IPS DF 4.7 (cell line): Measurements from ENCODE around the gene USP17L29.
"Not testable (repeated sequence)": the region's sequence is repeated elsewhere in the genome, so short reads cannot be mapped to it uniquely, and the experiment has no call there.

Experiments
- DNase-seq: peaks from one replicate; pipeline ENCODE4 v3.0.0-alpha.2; 2013; ENCODE audit warnings: low spot score; ENCODE audit errors: extremely low read depth

Gene USP17L29, protein sequence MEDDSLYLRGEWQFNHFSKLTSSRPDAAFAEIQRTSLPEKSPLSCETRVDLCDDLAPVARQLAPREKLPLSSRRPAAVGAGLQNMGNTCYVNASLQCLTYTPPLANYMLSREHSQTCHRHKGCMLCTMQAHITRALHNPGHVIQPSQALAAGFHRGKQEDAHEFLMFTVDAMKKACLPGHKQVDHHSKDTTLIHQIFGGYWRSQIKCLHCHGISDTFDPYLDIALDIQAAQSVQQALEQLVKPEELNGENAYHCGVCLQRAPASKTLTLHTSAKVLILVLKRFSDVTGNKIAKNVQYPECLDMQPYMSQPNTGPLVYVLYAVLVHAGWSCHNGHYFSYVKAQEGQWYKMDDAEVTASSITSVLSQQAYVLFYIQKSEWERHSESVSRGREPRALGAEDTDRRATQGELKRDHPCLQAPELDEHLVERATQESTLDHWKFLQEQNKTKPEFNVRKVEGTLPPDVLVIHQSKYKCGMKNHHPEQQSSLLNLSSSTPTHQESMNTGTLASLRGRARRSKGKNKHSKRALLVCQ

DNA sequence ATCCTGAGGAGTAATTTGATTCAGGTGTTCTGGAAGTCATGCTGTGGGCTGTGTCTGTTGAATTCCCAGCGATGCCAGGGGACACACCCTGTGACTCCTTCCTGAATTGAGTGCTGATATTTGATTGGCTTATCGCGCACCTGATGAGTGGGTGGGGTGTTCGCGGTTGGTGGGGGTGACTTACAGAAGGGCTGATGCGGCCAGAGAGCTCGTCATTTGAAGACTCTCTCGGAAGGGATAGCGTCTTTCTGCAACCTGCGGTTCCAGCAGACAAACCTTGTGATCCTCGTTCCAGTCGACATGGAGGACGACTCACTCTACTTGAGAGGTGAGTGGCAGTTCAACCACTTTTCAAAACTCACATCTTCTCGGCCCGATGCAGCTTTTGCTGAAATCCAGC is at the start of gene USP17L29:
USP17L29 (plus strand) TSS at position 301 of the 400 bp plus-strand sequence; CDS start at position 301, 0 bp downstream.
- not testable (repeated sequence) for DNase-seq

DNA sequence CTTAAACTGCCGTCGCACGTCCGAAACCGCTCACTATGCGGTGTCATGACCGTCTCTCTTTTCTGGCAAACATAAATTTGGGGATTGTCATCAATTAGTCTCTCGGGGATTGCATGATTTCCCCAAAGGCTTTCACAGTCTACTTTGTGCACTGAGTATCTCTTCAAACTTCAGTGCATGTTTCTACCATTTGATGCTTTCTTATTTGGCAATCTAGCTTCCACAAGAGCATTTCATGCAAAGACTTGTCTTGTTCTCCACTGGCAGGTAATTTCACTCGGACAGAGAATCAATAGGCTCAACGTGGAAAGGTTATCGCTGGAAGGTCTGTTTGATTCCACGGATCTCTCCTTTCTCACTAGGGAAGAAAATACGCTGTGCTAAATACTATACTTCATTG is 29.2 kb upstream of the USP17L29 start:
- not testable (repeated sequence) for DNase-seq

DNA sequence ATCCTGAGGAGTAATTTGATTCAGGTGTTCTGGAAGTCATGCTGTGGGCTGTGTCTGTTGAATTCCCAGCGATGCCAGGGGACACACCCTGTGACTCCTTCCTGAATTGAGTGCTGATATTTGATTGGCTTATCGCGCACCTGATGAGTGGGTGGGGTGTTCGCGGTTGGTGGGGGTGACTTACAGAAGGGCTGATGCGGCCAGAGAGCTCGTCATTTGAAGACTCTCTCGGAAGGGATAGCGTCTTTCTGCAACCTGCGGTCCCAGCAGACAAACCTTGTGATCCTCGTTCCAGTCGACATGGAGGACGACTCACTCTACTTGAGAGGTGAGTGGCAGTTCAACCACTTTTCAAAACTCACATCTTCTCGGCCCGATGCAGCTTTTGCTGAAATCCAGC is 28.6 kb upstream of the USP17L29 start, which contains the start of gene USP17L24:
USP17L24 (plus strand) TSS at position 301 of the 400 bp plus-strand sequence; CDS start at position 301, 0 bp downstream.
- DNase-seq = not testable (repeated sequence)

DNA sequence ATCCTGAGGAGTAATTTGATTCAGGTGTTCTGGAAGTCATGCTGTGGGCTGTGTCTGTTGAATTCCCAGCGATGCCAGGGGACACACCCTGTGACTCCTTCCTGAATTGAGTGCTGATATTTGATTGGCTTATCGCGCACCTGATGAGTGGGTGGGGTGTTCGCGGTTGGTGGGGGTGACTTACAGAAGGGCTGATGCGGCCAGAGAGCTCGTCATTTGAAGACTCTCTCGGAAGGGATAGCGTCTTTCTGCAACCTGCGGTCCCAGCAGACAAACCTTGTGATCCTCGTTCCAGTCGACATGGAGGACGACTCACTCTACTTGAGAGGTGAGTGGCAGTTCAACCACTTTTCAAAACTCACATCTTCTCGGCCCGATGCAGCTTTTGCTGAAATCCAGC is 23.8 kb upstream of the USP17L29 start, which contains the start of gene USP17L25:
USP17L25 (plus strand) TSS at position 301 of the 400 bp plus-strand sequence; CDS start at position 301, 0 bp downstream.
- DNase-seq = not testable (repeated sequence)

DNA sequence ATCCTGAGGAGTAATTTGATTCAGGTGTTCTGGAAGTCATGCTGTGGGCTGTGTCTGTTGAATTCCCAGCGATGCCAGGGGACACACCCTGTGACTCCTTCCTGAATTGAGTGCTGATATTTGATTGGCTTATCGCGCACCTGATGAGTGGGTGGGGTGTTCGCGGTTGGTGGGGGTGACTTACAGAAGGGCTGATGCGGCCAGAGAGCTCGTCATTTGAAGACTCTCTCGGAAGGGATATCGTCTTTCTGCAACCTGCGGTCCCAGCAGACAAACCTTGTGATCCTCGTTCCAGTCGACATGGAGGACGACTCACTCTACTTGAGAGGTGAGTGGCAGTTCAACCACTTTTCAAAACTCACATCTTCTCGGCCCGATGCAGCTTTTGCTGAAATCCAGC is 19.1 kb upstream of the USP17L29 start, which contains the start of gene USP17L26:
USP17L26 (plus strand) TSS at position 301 of the 400 bp plus-strand sequence; CDS start at position 301, 0 bp downstream.
- DNase-seq = not testable (repeated sequence)

DNA sequence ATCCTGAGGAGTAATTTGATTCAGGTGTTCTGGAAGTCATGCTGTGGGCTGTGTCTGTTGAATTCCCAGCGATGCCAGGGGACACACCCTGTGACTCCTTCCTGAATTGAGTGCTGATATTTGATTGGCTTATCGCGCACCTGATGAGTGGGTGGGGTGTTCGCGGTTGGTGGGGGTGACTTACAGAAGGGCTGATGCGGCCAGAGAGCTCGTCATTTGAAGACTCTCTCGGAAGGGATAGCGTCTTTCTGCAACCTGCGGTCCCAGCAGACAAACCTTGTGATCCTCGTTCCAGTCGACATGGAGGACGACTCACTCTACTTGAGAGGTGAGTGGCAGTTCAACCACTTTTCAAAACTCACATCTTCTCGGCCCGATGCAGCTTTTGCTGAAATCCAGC is 14.3 kb upstream of the USP17L29 start, which contains the start of gene USP17L5:
USP17L5 (plus strand) TSS at position 301 of the 400 bp plus-strand sequence; CDS start at position 301, 0 bp downstream.
- not testable (repeated sequence) for DNase-seq

DNA sequence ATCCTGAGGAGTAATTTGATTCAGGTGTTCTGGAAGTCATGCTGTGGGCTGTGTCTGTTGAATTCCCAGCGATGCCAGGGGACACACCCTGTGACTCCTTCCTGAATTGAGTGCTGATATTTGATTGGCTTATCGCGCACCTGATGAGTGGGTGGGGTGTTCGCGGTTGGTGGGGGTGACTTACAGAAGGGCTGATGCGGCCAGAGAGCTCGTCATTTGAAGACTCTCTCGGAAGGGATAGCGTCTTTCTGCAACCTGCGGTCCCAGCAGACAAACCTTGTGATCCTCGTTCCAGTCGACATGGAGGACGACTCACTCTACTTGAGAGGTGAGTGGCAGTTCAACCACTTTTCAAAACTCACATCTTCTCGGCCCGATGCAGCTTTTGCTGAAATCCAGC is 9.6 kb upstream of the USP17L29 start, which contains the start of gene USP17L27:
USP17L27 (plus strand) TSS at position 301 of the 400 bp plus-strand sequence; CDS start at position 301, 0 bp downstream.
- not testable (repeated sequence) for DNase-seq

DNA sequence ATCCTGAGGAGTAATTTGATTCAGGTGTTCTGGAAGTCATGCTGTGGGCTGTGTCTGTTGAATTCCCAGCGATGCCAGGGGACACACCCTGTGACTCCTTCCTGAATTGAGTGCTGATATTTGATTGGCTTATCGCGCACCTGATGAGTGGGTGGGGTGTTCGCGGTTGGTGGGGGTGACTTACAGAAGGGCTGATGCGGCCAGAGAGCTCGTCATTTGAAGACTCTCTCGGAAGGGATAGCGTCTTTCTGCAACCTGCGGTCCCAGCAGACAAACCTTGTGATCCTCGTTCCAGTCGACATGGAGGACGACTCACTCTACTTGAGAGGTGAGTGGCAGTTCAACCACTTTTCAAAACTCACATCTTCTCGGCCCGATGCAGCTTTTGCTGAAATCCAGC is 4.8 kb upstream of the USP17L29 start, which contains the start of gene USP17L28:
USP17L28 (plus strand) TSS at position 301 of the 400 bp plus-strand sequence; CDS start at position 301, 0 bp downstream.
- not testable (repeated sequence) for DNase-seq

DNA sequence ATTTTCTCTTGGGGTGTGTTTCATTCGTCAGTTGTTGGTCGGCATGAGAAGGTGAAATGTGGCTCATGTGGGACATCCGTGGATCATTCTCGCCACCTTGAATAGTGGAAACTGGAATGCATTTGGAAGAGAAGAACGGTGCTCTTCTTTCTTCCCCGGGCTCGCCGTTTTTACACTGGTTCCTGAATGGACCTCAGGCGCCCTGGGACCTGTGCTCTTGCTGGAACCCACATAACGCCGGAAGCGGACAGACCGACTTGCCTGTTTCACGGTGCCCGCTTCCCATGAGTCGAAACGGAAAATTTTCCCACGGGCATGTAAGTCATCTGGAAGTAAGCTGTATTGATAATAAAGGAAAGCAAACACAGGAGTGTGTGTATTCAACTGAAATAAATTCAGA is 2.6 kb upstream of the USP17L29 start:
- not testable (repeated sequence) for DNase-seq

DNA sequence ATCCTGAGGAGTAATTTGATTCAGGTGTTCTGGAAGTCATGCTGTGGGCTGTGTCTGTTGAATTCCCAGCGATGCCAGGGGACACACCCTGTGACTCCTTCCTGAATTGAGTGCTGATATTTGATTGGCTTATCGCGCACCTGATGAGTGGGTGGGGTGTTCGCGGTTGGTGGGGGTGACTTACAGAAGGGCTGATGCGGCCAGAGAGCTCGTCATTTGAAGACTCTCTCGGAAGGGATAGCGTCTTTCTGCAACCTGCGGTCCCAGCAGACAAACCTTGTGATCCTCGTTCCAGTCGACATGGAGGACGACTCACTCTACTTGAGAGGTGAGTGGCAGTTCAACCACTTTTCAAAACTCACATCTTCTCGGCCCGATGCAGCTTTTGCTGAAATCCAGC is 9.4 kb downstream of the USP17L29 start, which contains the start of gene USP17L30:
USP17L30 (plus strand) TSS at position 301 of the 400 bp plus-strand sequence; CDS start at position 301, 0 bp downstream.
- DNase-seq = not testable (repeated sequence)

DNA sequence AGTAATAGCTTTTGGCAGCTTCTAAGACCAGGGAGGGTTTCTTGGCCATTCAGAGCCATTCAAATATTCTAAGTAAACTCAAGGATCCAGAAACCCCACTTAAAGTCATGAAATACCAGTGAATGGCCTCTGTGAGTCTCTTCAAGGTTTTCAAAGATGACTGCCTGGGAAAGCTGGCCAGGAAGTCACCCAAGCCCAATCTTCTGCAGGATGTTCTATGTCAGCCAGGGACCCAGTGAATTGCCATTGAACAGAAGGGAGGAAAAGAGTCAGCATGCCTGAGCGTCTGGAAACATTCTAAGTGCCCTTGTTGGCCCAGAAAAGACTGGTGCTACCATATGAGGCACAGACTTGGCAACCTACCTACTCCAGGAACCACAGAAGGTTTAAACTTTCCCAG is 26.4 kb downstream of the USP17L29 start:
- not testable (repeated sequence) for DNase-seq

DNA sequence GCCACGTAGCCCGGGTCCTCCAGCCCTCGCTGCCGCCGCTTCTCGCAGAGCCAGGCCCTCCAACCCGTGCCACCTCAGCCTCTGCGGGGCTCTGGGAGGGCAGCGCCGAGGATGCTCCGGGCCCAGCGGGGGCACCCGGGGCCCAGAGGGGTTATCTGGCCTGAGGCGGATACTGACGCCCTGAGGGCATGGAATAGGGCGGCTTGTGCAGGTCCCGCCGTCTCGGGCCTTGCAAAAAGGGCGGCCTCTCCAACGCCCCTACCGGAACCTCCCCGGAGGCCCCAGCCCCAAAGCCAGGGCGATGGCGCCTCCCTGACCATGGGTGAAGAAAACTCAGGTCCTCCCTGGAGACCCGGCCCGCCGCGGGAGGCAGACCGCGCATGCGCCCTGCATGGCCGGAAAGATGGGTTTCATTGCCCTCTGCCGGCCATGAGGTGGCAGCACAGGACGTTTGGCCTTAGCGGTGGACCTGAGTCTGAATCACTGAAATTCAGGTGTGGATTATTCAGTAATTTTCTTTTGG is 27.6 kb downstream of the USP17L29 start:
- DNase-seq = not testable (repeated sequence)

DNA sequence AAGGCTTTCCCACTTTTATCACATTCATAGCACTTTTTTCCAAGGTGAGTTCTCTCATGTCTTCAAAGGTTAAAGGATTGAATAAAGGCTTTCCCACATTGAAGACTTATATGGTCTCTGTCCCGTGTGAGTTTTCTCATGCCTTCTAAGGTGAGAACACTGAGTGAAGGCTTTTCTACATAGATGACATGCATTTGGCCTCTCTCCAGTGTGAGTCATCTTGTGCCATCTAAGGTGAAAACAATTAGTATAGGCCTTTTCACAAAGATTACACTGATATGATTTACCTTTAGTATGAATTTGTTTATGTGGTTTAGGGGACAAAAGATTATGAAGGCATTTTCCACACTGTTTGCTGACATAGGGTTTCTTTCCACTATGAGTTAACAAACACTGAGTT is 30.7 kb downstream of the USP17L29 start:
- no peak for DNase-seq

DNA sequence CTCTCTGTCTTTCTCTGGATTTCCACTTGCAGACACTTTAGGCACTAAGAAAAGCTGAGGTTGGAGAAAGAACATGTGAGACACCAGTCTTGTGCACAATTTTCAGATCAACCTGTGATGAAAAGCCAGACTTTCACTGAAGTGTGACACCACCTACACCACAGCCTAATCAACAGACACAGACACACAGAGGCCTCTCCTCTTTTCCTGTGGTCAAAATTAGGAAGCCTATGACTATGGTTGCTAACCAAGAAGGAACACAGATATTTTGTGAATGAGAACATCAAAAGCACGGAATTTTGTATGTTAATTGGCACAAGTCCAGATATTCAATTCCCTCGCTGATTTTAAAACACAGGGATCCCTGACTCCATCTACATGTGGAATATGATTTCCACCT is 35.6 kb downstream of the USP17L29 start:
- DNase-seq = not testable (repeated sequence)
